SK-N-MC (cell line): ENCODE data around the gene DDX39B.

Experiments
- EZH2 ChIP-seq: fragments of 200-600 bp; sonication (generic); IDR thresholded peaks from one replicate; pipeline ENCODE4 v1.6.1; 2017; ENCODE audit warnings: antibody characterized with exemption
- POLR2AphosphoS5 ChIP-seq: IDR thresholded peaks from 2 replicates; pipeline ENCODE4 v1.6.1; 2012; ENCODE audit warnings: mild to moderate bottlenecking, low read depth, low read length, borderline replicate concordance

DNA sequence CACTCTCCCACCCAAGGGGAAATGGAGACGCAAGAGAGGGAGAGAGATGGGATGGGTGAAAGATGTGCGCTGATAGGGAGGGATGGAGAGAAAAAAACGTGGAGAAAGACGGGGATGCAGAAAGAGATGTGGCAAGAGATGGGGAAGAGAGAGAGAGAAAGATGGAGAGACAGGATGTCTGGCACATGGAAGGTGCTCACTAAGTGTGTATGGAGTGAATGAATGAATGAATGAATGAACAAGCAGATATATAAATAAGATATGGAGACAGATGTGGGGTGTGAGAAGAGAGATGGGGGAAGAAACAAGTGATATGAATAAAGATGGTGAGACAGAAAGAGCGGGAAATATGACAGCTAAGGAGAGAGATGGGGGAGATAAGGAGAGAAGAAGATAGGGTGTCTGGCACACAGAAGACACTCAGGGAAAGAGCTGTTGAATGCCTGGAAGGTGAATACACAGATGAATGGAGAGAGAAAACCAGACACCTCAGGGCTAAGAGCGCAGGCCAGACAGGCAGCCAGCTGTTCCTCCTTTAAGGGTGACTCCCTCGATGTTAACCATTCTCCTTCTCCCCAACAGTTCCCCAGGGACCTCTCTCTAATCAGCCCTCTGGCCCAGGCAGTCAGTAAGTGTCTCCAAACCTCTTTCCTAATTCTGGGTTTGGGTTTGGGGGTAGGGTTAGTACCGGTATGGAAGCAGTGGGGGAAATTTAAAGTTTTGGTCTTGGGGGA is 34.3 kb upstream of the DDX39B start:
- TF ChIP-seq EZH2 (no peak), POLR2AphosphoS5 (no peak)
